HG03520 (cell line): ENCODE results near the gene FBXW4.
A peak's percentile ranks its signal among the peaks of the same experiment; 100 is the strongest.

Source experiments
- ATAC-seq: cut with Tn5 transposase; IDR thresholded peaks from one replicate; pipeline ENCODE4 v1.9.1; 2021; ENCODE audit warnings: mild to moderate bottlenecking, moderate library complexity; ENCODE audit not compliant: unreplicated experiment

FBXW4 gene

GRCh38 chr10:101587725-101588653 lies 107.0 kb downstream of the FBXW4 start, which contains the start of the genes DPCD and POLL:
TSS of gene DPCD (plus strand) at chr10:101588321. CDS start at chr10:101588337, 16 bp downstream.
TSS of gene POLL (minus strand) at chr10:101588257. CDS start at chr10:101587360, 897 bp downstream.
- ATAC-seq, result peak; percentile 95

GRCh38 chr10:101585841-101586240 lies 109.1 kb downstream of the FBXW4 start:
- no peak for ATAC-seq

- ATAC-seq, result no peak
Measured at GRCh38 chr10:101580486-101581399, 114.2 kb downstream of the FBXW4 start.

- no peak for ATAC-seq
Measured at GRCh38 chr10:101579516-101579870, 115.5 kb downstream of the FBXW4 start.

- ATAC-seq, result no peak
Measured at GRCh38 chr10:101578803-101579515, 116.0 kb downstream of the FBXW4 start.

- no peak for ATAC-seq
Measured at GRCh38 chr10:101578192-101578591, 116.8 kb downstream of the FBXW4 start.

- ATAC-seq, result no peak
Measured at GRCh38 chr10:101577121-101577871, 117.7 kb downstream of the FBXW4 start.

- no peak for ATAC-seq
Measured at GRCh38 chr10:101576211-101576863, 118.6 kb downstream of the FBXW4 start.

- ATAC-seq, result no peak
Measured at GRCh38 chr10:101575580-101576210, 119.3 kb downstream of the FBXW4 start.

- no peak for ATAC-seq
Measured at GRCh38 chr10:101575091-101575490, 119.9 kb downstream of the FBXW4 start.

- ATAC-seq, result no peak
Measured at GRCh38 chr10:101573885-101574753, 120.9 kb downstream of the FBXW4 start.

- ATAC-seq, result no peak
Measured at GRCh38 chr10:101572785-101573184, 122.2 kb downstream of the FBXW4 start.

GRCh38 chr10:101572126-101572525 lies 122.8 kb downstream of the FBXW4 start:
- no peak for ATAC-seq

- ATAC-seq, result no peak
Measured at GRCh38 chr10:101571271-101571925, 123.6 kb downstream of the FBXW4 start.

- ATAC-seq, result no peak
Measured at GRCh38 chr10:101570428-101571270, 124.3 kb downstream of the FBXW4 start.

GRCh38 chr10:101569622-101570427 lies 125.1 kb downstream of the FBXW4 start:
- peak; percentile 50 for ATAC-seq
